B cell (primary cell): ENCODE measurements around the gene ADCY1. TPM values are rescaled to one million over a fixed set of nuclear protein-coding genes. Genes with fewer than 3 reads are reported as not detected.

Source experiments
- ATAC-seq: fragments of 200-7000 bp; cut with Tn5 transposase; one replicate; pipeline ENCODE4 v1.10.0; 2021; ENCODE audit warnings: low read depth, mild to moderate bottlenecking, moderate number of reproducible peaks, moderate library complexity
- CTCF ChIA-PET: fragments of 350-600 bp; sonication (Branson Sonifier 250); formaldehyde crosslinking; loops from one replicate; lab custom pipeline; 2021; ENCODE audit warnings: antibody characterized with exemption, inconsistent platforms; lab: Charles Lee
- POLR2A ChIA-PET: fragments of 350-600 bp; sonication (Branson Sonifier 250); formaldehyde crosslinking; loops from one replicate; lab custom pipeline; 2021; ENCODE audit warnings: antibody characterized with exemption; lab: Charles Lee
- DNase-seq: peaks from one replicate; pipeline ENCODE4 v3.0.0; 2013
- H2AFZ ChIP-seq: 2 replicates; pipeline ENCODE4 v1.6.1; 2012; ENCODE audit warnings: mild to moderate bottlenecking, low read depth, low read length; ENCODE audit not compliant: insufficient read depth, poor library complexity, severe bottlenecking
- H3K27ac ChIP-seq, 2 donors: 1 replicate in 1 of 2; 2 replicates in 1 of 2; pipeline ENCODE4 v1.5.1; 2012 to 2013; ENCODE audit warnings: low read length in 2 of 2, mild to moderate bottlenecking in 2 of 2, moderate library complexity in 1 of 2
- H3K27me3 ChIP-seq, 4 experiments: fragments of 200-600 bp in 1 of 4; sonication (generic) in 1 of 4; replicated peaks in 1 of 4; 1 replicate in 2 of 4; 2 replicates in 2 of 4; pipeline versions ENCODE4 v1.6.1 to v1.7.0; 2013 to 2016; ENCODE audit warnings: low read length in 3 of 4, mild to moderate bottlenecking in 2 of 4, mixed read lengths in 1 of 4, moderate library complexity in 1 of 4; ENCODE audit not compliant: insufficient read depth in 4 of 4, control insufficient read depth in 3 of 4; ENCODE audit errors: control extremely low read depth in 1 of 4
- H3K36me3 ChIP-seq, 2 experiments: replicated peaks in 1 of 2; 1 replicate in 1 of 2; 2 replicates in 1 of 2; pipeline versions ENCODE4 v1.6.1 to v1.7.1; 2013; ENCODE audit warnings: low read length in 1 of 2; ENCODE audit not compliant: insufficient read depth in 2 of 2, control insufficient read depth in 1 of 2; ENCODE audit errors: control extremely low read depth in 1 of 2, extremely low read depth in 1 of 2
- H3K4me1 ChIP-seq, 2 donors: fragments of 200-600 bp in 1 of 2; sonication (generic) in 1 of 2; 1 replicate in 1 of 2; 2 replicates in 1 of 2; pipeline versions ENCODE4 v1.5.1 to v1.6.1; 2013 to 2017; ENCODE audit warnings: low read length in 2 of 2; ENCODE audit not compliant: control insufficient read depth in 2 of 2, insufficient read depth in 2 of 2
- H3K4me2 ChIP-seq: replicated peaks from 2 replicates; pipeline ENCODE3; 2012; ENCODE audit warnings: mild to moderate bottlenecking, low read depth, low read length; ENCODE audit not compliant: poor library complexity, severe bottlenecking
- H3K4me3 ChIP-seq, 5 experiments: fragments of 200-600 bp in 1 of 5; sonication (generic) in 1 of 5; 1 replicate in 3 of 5; 2 replicates in 2 of 5; pipeline versions ENCODE4 v1.5.1 to v1.7.0; 2011 to 2016; ENCODE audit warnings: low read length in 4 of 5, mild to moderate bottlenecking in 4 of 5, low read depth in 2 of 5, control low read depth in 1 of 5, moderate library complexity in 1 of 5; ENCODE audit not compliant: insufficient read depth in 1 of 5; ENCODE audit errors: control extremely low read depth in 1 of 5, extremely low read depth in 1 of 5
- H3K79me2 ChIP-seq: fragments of 200-600 bp; sonication (generic); one replicate; pipeline ENCODE4 v1.6.0; 2016; ENCODE audit warnings: low read length; ENCODE audit not compliant: control insufficient read depth, insufficient read depth
- H3K9ac ChIP-seq: fragments of 200-600 bp; sonication (generic); 2 replicates; pipeline ENCODE4 v1.6.1; 2017; ENCODE audit warnings: mild to moderate bottlenecking, low read length, moderate library complexity
- H3K9me3 ChIP-seq, 3 donors: one replicate each; pipeline versions ENCODE4 v1.6.1 to v1.7.1; 2013; ENCODE audit warnings: low read length in 2 of 3; ENCODE audit not compliant: control insufficient read depth in 2 of 3, insufficient read depth in 1 of 3; ENCODE audit errors: control extremely low read depth in 1 of 3
- H4K20me1 ChIP-seq: 2 replicates; pipeline ENCODE4 v1.6.0; 2012; ENCODE audit warnings: mild to moderate bottlenecking, low read length; ENCODE audit not compliant: insufficient read depth, control insufficient read depth, poor library complexity, severe bottlenecking
- H3K27ac Mint-ChIP-seq: one replicate; pipeline ENCODE4 v1.8.0; 2021; ENCODE audit warnings: mixed read lengths
- H3K27me3 Mint-ChIP-seq: one replicate; pipeline ENCODE4 v1.8.0; 2021; ENCODE audit warnings: mixed read lengths
- H3K4me1 Mint-ChIP-seq: one replicate; pipeline ENCODE4 v1.8.0; 2021; ENCODE audit warnings: mixed read lengths
- H3K4me3 Mint-ChIP-seq: one replicate; pipeline ENCODE4 v1.8.0; 2021; ENCODE audit warnings: mixed read lengths
- H3K9me3 Mint-ChIP-seq: one replicate; pipeline ENCODE4 v1.8.0; 2022; ENCODE audit warnings: mixed read lengths; ENCODE audit not compliant: insufficient read depth
- EZH2 ChIP-seq: IDR thresholded peaks from 2 replicates; pipeline ENCODE4 v1.6.1; 2012; ENCODE audit warnings: borderline replicate concordance, low read depth, mild to moderate bottlenecking, moderate library complexity, low read length; ENCODE audit not compliant: insufficient read depth, poor library complexity, severe bottlenecking
- WGBS: methylation state at CpG from one replicate; pipeline ENCODE4 v1.1.5; 2013; ENCODE audit warnings: missing lambda C conversion rate; ENCODE audit not compliant: insufficient coverage; 5-methylcytosine and 5-hydroxymethylcytosine counted together
- intact Hi-C: fragments of 100-400 bp; cut with micrococcal nuclease; formaldehyde crosslinking; loops from one replicate; pipeline ENCODE4 v1.10.0; 2022
- polyA plus RNA-seq: library from polyadenylated mRNA; depleted of rRNA; stranded (reverse); fragments of >200 nt; gene quantifications from 2 replicates; pipeline ENCODE4 v1.2.3, GENCODE V29; 2012
- total RNA-seq, 2 donors: library from RNA; stranded (reverse); fragments of 120-200 nt in 1 of 2; gene quantifications; 1 replicate in 1 of 2; 2 replicates in 1 of 2; pipeline versions ENCODE4 v1.2.3 to v1.2.4, GENCODE V29; 2013 to 2022
- TF ChIP-seq, protein P1 (sequence below): fragments of 200-600 bp; IDR thresholded peaks from one replicate; pipeline ENCODE4 v1.8.0; 2022; ENCODE audit warnings: antibody characterized with exemption, mild to moderate bottlenecking

The ADCY1 gene
- total and polyA plus RNA-seq, 2 donors (not counting 1 experiment from before 2014, with no cell fraction given) = 0.05 to 0.12 TPM

DNA sequence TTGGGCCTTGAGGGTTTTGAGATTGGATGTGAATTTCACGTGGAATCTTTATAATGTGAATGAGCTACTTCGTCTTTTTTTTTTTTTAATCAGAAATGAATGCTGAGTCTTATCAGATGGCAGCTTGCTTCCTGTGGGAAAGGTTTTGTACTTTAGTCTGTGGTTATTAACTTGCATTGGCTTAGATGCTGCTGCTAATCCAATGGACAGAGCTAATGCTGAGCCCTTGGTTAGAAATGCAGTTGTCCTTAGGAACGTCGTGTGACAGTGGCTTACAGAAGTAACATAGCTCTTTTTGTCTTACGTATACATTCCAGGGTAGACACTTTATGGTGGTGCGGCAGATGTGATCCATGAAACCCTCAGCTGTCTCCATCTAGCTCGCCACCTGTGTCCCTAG lies 32.8 kb downstream of the ADCY1 start:
- H4K20me1 ChIP-seq = no peaks in the 10 kb centered on the region
- no peak overlapping the region for H3K4me3 ChIP-seq
- Mint-ChIP-seq H3K4me3 (no peak overlapping the region), H3K4me1 (no peaks in the 10 kb centered on the region), H3K9me3 (peaks cover 5% of the 10 kb centered on the region), H3K27ac (no peak overlapping the region), H3K27me3 (peaks cover 5% of the 10 kb centered on the region)
- WGBS = 0% methylated on average over 4 of the region's 7 CpGs
- no peak overlapping the region for H3K27ac ChIP-seq
- ATAC-seq (no peak), DNase-seq (no peak)
- no peaks in the 10 kb centered on the region for H3K4me1 ChIP-seq
- ChIA-PET CTCF (interaction anchor here (0.6 to 0.7 kb wide), 2 partner anchors 31 to 44 kb away, joined by 3 to 7 read pairs; no protein-coding TSS in a partner anchor), POLR2A (no interaction called here)
- intact Hi-C loops = no loop called here
- TF ChIP-seq EZH2 = no peak
- TF ChIP-seq, protein P1, sequence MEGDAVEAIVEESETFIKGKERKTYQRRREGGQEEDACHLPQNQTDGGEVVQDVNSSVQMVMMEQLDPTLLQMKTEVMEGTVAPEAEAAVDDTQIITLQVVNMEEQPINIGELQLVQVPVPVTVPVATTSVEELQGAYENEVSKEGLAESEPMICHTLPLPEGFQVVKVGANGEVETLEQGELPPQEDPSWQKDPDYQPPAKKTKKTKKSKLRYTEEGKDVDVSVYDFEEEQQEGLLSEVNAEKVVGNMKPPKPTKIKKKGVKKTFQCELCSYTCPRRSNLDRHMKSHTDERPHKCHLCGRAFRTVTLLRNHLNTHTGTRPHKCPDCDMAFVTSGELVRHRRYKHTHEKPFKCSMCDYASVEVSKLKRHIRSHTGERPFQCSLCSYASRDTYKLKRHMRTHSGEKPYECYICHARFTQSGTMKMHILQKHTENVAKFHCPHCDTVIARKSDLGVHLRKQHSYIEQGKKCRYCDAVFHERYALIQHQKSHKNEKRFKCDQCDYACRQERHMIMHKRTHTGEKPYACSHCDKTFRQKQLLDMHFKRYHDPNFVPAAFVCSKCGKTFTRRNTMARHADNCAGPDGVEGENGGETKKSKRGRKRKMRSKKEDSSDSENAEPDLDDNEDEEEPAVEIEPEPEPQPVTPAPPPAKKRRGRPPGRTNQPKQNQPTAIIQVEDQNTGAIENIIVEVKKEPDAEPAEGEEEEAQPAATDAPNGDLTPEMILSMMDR = no peak
- H3K27me3 ChIP-seq = peaks cover 0 to 4% (median 2%) of the 10 kb centered on the region in 4 experiments
- no peaks in the 10 kb centered on the region for H3K79me2 ChIP-seq
- H3K9me3 ChIP-seq = peaks cover 0 to 29% (median 0%) of the 10 kb centered on the region in 3 donors
- H3K4me2 ChIP-seq = no peak overlapping the region
- no peak overlapping the region for H3K9ac ChIP-seq
- H2AFZ ChIP-seq = no peak overlapping the region
- no peaks in the 10 kb centered on the region for H3K36me3 ChIP-seq

GRCh38 chr7:45609180-45609579 lies 35.0 kb downstream of the ADCY1 start:
- intact Hi-C loops = no loop called here
- Histone ChIP-seq H3K4me3 (no peak overlapping the region), H4K20me1 (no peaks in the 10 kb centered on the region), H3K4me2 (no peak overlapping the region), H3K27ac (no peak overlapping the region), H3K9ac (no peak overlapping the region), H3K36me3 (no peaks in the 10 kb centered on the region), H3K27me3 (peaks cover 0 to 4% (median 2%) of the 10 kb centered on the region in 4 experiments), H3K4me1 (no peaks in the 10 kb centered on the region), H3K79me2 (no peaks in the 10 kb centered on the region), H2AFZ (no peak overlapping the region), H3K9me3 (peaks cover 0 to 36% (median 7%) of the 10 kb centered on the region in 3 donors)
- no peak for ATAC-seq
- Mint-ChIP-seq H3K27me3 (peaks cover 5% of the 10 kb centered on the region), H3K4me3 (no peak overlapping the region), H3K4me1 (no peaks in the 10 kb centered on the region), H3K27ac (no peak overlapping the region), H3K9me3 (peaks cover 10% of the 10 kb centered on the region)
- no peak for TF ChIP-seq EZH2
- TF ChIP-seq, protein P1 = no peak
- ChIA-PET CTCF (no interaction called here), POLR2A (no interaction called here)
- no peak for DNase-seq
- WGBS = 91% methylated on average over 12 of the region's 16 CpGs
